Measurements from ENCODE around the gene CACNA1C. TPM values are rescaled to one million over a fixed set of nuclear protein-coding genes. Genes with fewer than 3 reads are reported as not detected.

CACNA1C gene
- total RNA-seq, 1 experiment from 2014 or later, result 1.1 TPM

- WGBS (ENCODE audit: extremely low coverage, insufficient read length, low lambda C conversion rate), result no CpG with 5 or more reads among the region's 5 CpGs
- no peak for DNase-seq
- Histone ChIP-seq H4K5ac (ENCODE audit: insufficient read length, low read depth, low read length) (no peak overlapping the region), H2BK20ac (ENCODE audit: low read depth, low read length, poor library complexity, severe bottlenecking) (no peak overlapping the region), H3K27ac (ENCODE audit: insufficient read length, low read depth, low read length) (no peak overlapping the region), H3K56ac (ENCODE audit: insufficient read length, low read depth, low read length) (no peak overlapping the region), H3K9me3 (ENCODE audit: control insufficient read depth, low read depth, low read length) (no peaks in the 10 kb centered on the region), H3K14ac (ENCODE audit: insufficient read depth, low read length) (no peak overlapping the region), H2AK5ac (ENCODE audit: insufficient read length, low read length) (no peak overlapping the region), H2BK15ac (ENCODE audit: low read depth, low read length) (no peak overlapping the region), H3T11ph (ENCODE audit: low read length) (no peak overlapping the region), H4K20me1 (ENCODE audit: control insufficient read depth, insufficient read depth, insufficient read length) (no peaks in the 10 kb centered on the region), H3K18ac (ENCODE audit: insufficient read length, low read depth, low read length) (no peak overlapping the region), H3K9ac (ENCODE audit: extremely low read depth, insufficient read length, low read length) (no peak overlapping the region), H3K4me1 (ENCODE audit: insufficient read depth, low read length) (peaks cover 6% of the 10 kb centered on the region; the same call in 1 of the 2 replicates), H3K79me1 (ENCODE audit: insufficient read depth, low read depth, low read length, poor library complexity, severe bottlenecking) (no peaks in the 10 kb centered on the region), H2BK12ac (ENCODE audit: insufficient read length, low read depth, low read length) (no peak overlapping the region), H3K4ac (ENCODE audit: low read depth, low read length) (no peak overlapping the region), H3K23me2 (ENCODE audit: insufficient read length, low read depth, low read length, poor library complexity, severe bottlenecking) (no peaks in the 10 kb centered on the region), H3K79me2 (ENCODE audit: insufficient read depth, low read length) (no peaks in the 10 kb centered on the region), H3K4me2 (ENCODE audit: insufficient read depth, insufficient read length, low read length) (no peak overlapping the region), H3K23ac (ENCODE audit: insufficient read length, low read depth, low read length) (no peak overlapping the region), H4K8ac (replicated peaks; ENCODE audit: insufficient read length, low read depth, low read length) (no peak overlapping the region), H2AFZ (ENCODE audit: low read length) (no peak overlapping the region), H3K27me3 (ENCODE audit: insufficient read depth, low read length) (no peaks in the 10 kb centered on the region), H2BK5ac (ENCODE audit: insufficient read length, low read length) (no peak overlapping the region), H4K91ac (ENCODE audit: insufficient read length, low read depth, low read length) (no peak overlapping the region), H2BK120ac (ENCODE audit: low read depth, low read length, poor library complexity, severe bottlenecking) (no peak overlapping the region)
- Mint-ChIP-seq H3K27me3 (ENCODE audit: low read depth) (no peaks in the 10 kb centered on the region; the same call in 1 of the 2 replicates), H3K9me3 (peaks cover 5 to 8% of the 10 kb centered on the region in 2 experiments; a peak in 3 of 5 replicates), H3K27ac (no peak overlapping the region), H3K36me3 (ENCODE audit: insufficient read depth in 1 of 3, low read depth in 3 of 3) (peaks cover 0 to 6% (median 0%) of the 10 kb centered on the region in 3 experiments; a peak in 1 of 7 replicates), H3K4me1 (peaks cover 5 to 6% of the 10 kb centered on the region in 2 experiments), H3K4me3 (no peak overlapping the region)
- no peak for TF ChIP-seq CTCF (conservative IDR thresholded peaks at IDR 0.05)
Observed at GRCh38 chr12:2166696-2167095, 113.9 kb downstream of the CACNA1C start.

Data from H9 (cell line).